Activated T-cell treated with anti-CD3 and anti-CD28 coated beads, Interleukin-2, amount 50 U/mL, for 24 hours (primary cell): ENCODE results near the gene RACK1.

ENCODE experiments used
- DNase-seq: peaks from one replicate; pipeline ENCODE4 v3.0.0-alpha.2; 2020
- H3K27ac Mint-ChIP-seq: 2 replicates; pipeline ENCODE4 v1.8.0; 2020; ENCODE audit warnings: mild to moderate bottlenecking, mixed read lengths
- H3K27me3 Mint-ChIP-seq: 2 replicates; pipeline ENCODE4 v1.8.0; 2020; ENCODE audit warnings: mixed read lengths
- H3K36me3 Mint-ChIP-seq: 2 replicates; pipeline ENCODE4 v1.8.0; 2020; ENCODE audit warnings: low read depth, mixed read lengths
- H3K4me1 Mint-ChIP-seq: 2 replicates; pipeline ENCODE4 v1.8.0; 2020; ENCODE audit warnings: low read depth, mixed read lengths
- H3K4me3 Mint-ChIP-seq: 2 replicates; pipeline ENCODE4 v1.8.0; 2020; ENCODE audit warnings: mild to moderate bottlenecking, moderate library complexity, mixed read lengths
- H3K9me3 Mint-ChIP-seq: 2 replicates; pipeline ENCODE4 v1.8.0; 2020; ENCODE audit warnings: mixed read lengths

The RACK1 gene

DNA sequence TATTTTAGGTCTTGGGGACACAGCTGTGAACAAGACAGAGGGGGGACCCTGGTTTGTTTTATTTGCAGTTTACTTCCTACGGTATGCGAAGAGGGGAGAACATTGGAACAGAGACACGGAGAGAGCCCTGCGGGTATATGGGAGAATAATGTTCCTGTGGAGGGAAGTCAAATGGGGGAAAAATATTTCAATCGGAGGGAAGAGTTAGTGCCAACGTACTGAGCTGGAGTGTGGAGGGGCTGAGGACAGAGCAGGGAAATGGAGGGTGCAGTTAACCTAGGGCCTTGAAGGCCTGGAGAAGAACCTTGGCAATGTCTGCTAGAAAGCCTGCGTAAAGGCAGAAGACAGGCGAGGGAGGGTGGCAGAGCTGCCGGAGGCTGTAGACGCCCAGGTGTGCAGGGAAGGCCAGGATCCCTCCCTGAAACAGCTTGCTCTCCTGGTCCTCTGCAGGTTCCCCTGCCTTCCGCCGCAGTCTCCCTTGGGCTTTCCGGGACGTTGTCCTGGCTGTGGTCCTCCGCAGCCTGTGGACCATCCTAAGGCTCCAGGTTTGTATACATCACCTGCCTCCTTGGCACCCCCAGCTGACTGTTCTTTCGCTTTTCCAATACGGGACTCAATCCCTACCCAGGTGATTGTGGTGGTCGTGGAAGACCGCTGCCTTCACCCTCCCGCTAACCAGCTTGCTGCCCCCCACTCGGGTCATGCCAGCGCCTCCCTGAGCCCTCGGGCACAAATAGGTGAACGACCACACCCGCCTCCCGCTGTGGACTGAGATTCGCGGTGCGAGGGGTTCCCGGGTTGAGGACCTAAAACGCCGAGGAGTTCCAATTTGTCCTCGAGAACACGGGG lies 1.9 kb upstream of the RACK1 start:
- H3K36me3 Mint-ChIP-seq = peaks cover 80% of the 10 kb centered on the region
- peak overlapping the region; percentile 99 for H3K27ac Mint-ChIP-seq

GRCh38 chr5:181243018-181243563 lies 615 bp downstream of the RACK1 start:
- peaks cover 2% of the 10 kb centered on the region for H3K9me3 Mint-ChIP-seq
- H3K4me1 Mint-ChIP-seq = peaks cover 53% of the 10 kb centered on the region
- H3K4me3 Mint-ChIP-seq = peak overlapping the region; percentile 99
- no peaks in the 10 kb centered on the region for H3K27me3 Mint-ChIP-seq
- peaks cover 81% of the 10 kb centered on the region for H3K36me3 Mint-ChIP-seq
- no peak for DNase-seq
- H3K27ac Mint-ChIP-seq = peak overlapping the region; percentile 100

More for the DNA sequence above, 1.9 kb upstream of the RACK1 start:
- Mint-ChIP-seq H3K27me3 (no peaks in the 10 kb centered on the region), H3K9me3 (peaks cover 2% of the 10 kb centered on the region), H3K4me1 (peaks cover 61% of the 10 kb centered on the region), H3K4me3 (peak overlapping the region; percentile 99)
- DNase-seq = no peak

GRCh38 chr5:181242031-181242451 lies 1.7 kb downstream of the RACK1 start:
- peak overlapping the region; percentile 100 for H3K27ac Mint-ChIP-seq
- peaks cover 2% of the 10 kb centered on the region for H3K9me3 Mint-ChIP-seq
- peaks cover 55% of the 10 kb centered on the region for H3K4me1 Mint-ChIP-seq
- no peaks in the 10 kb centered on the region for H3K27me3 Mint-ChIP-seq
- no peak for DNase-seq
- peaks cover 81% of the 10 kb centered on the region for H3K36me3 Mint-ChIP-seq
- peak overlapping the region; percentile 99 for H3K4me3 Mint-ChIP-seq

- Mint-ChIP-seq H3K36me3 (peaks cover 84% of the 10 kb centered on the region), H3K4me3 (peak overlapping the region; percentile 99), H3K27me3 (no peaks in the 10 kb centered on the region), H3K9me3 (peaks cover 2% of the 10 kb centered on the region), H3K27ac (peak overlapping the region; percentile 100), H3K4me1 (peaks cover 55% of the 10 kb centered on the region)
- DNase-seq = no peak
These were observed 2.2 kb downstream of the RACK1 start for GRCh38 chr5:181241393-181241975.

DNA sequence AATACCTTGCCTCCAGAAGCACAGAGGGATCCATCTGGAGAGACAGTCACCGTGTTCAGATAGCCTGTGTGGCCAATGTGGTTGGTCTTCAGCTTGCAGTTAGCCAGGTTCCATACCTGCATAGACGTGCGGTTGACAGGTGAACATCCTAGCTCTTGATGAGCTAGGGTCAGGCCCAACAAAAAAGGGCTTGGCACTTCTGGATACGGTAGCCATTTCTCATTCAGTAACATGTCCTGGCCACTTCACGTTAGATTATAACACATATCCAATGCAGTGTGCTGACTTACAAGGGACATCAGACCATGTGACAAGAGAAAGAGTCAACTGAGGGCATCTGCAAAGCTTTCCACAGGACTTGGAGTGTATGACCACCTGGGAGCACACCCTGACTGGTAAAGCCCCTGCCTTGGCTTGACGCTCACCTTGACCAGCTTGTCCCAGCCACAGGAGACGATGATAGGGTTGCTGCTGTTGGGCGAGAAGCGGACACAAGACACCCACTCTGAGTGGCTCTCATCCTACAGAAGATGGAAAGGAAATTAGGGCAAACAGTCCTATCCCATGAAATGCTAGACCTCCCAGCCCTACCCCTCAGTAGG lies 4.5 kb downstream of the RACK1 start:
- Mint-ChIP-seq H3K4me3 (peak overlapping the region; percentile 69), H3K9me3 (peaks cover 2% of the 10 kb centered on the region), H3K4me1 (peaks cover 44% of the 10 kb centered on the region), H3K27me3 (no peaks in the 10 kb centered on the region), H3K27ac (peak overlapping the region; percentile 100), H3K36me3 (peaks cover 96% of the 10 kb centered on the region)
- DNase-seq = no peak

GRCh38 chr5:181237729-181238385 lies 5.8 kb downstream of the RACK1 start:
- H3K36me3 Mint-ChIP-seq = peaks cover 95% of the 10 kb centered on the region
- peaks cover 43% of the 10 kb centered on the region for H3K4me1 Mint-ChIP-seq
- peak overlapping the region; percentile 100 for H3K27ac Mint-ChIP-seq
- no peaks in the 10 kb centered on the region for H3K27me3 Mint-ChIP-seq
- H3K9me3 Mint-ChIP-seq = peaks cover 2% of the 10 kb centered on the region
- DNase-seq = no peak
- peak overlapping the region; percentile 44 for H3K4me3 Mint-ChIP-seq

GRCh38 chr5:181236954-181237641 lies 6.6 kb downstream of the RACK1 start:
- H3K36me3 Mint-ChIP-seq = peaks cover 92% of the 10 kb centered on the region
- H3K4me3 Mint-ChIP-seq = no peak overlapping the region
- H3K27me3 Mint-ChIP-seq = no peaks in the 10 kb centered on the region
- peaks cover 2% of the 10 kb centered on the region for H3K9me3 Mint-ChIP-seq
- DNase-seq = no peak
- peaks cover 42% of the 10 kb centered on the region for H3K4me1 Mint-ChIP-seq
- peak overlapping the region; percentile 100 for H3K27ac Mint-ChIP-seq

- Mint-ChIP-seq H3K4me3 (peak overlapping the region; percentile 15), H3K4me1 (peaks cover 35% of the 10 kb centered on the region), H3K36me3 (peaks cover 92% of the 10 kb centered on the region), H3K27ac (peak overlapping the region; percentile 100), H3K27me3 (no peaks in the 10 kb centered on the region), H3K9me3 (peaks cover 1% of the 10 kb centered on the region)
- DNase-seq = no peak
These were observed 7.2 kb downstream of the RACK1 start for GRCh38 chr5:181236471-181236870.

DNA sequence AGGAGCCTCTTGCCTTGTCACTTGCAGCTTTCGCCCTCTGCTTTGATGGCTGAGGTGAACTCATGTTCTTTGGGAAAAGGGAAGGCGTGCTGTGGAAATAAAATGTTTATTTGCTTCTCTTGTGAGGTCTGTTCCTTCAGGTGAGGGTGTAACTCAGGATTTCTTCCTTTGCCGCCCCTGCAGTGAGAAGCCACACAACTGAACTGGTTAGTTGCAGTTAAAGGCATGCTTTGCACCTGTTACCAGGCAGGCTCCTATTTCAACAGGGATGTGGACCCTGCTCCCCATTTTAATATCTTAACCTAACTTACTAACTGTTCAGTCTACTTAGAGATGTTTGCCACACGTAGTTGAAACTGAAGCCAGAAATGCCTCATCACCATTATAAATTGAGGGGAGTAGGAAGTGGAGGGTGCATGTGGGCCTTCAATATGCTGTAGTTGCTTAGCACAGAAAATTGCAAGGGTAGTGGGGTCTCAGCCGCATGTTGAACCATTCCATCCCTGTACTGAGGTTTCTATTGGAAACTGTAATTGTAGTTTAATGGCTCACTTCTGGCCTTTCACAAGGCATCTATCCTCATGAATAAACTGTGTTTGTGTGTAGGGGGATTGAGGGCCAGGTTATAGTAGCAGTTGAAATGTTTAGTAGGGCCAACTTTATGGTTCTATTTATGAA lies 7.9 kb downstream of the RACK1 start:
- no peak for DNase-seq
- H3K27ac Mint-ChIP-seq = peak overlapping the region; percentile 100
- peaks cover 32% of the 10 kb centered on the region for H3K4me1 Mint-ChIP-seq
- H3K36me3 Mint-ChIP-seq = peaks cover 92% of the 10 kb centered on the region
- H3K4me3 Mint-ChIP-seq = no peak overlapping the region
- no peaks in the 10 kb centered on the region for H3K9me3 Mint-ChIP-seq
- no peaks in the 10 kb centered on the region for H3K27me3 Mint-ChIP-seq

GRCh38 chr5:181235323-181235688 lies 8.4 kb downstream of the RACK1 start:
- peaks cover 92% of the 10 kb centered on the region for H3K36me3 Mint-ChIP-seq
- H3K27ac Mint-ChIP-seq = peak overlapping the region; percentile 100
- H3K4me3 Mint-ChIP-seq = no peak overlapping the region
- no peaks in the 10 kb centered on the region for H3K9me3 Mint-ChIP-seq
- peaks cover 32% of the 10 kb centered on the region for H3K4me1 Mint-ChIP-seq
- H3K27me3 Mint-ChIP-seq = no peaks in the 10 kb centered on the region
- DNase-seq = no peak

- peaks cover 91% of the 10 kb centered on the region for H3K36me3 Mint-ChIP-seq
- no peak for DNase-seq
- H3K4me1 Mint-ChIP-seq = peaks cover 34% of the 10 kb centered on the region
- H3K27ac Mint-ChIP-seq = peak overlapping the region; percentile 100
- no peaks in the 10 kb centered on the region for H3K27me3 Mint-ChIP-seq
- H3K9me3 Mint-ChIP-seq = no peaks in the 10 kb centered on the region
- no peak overlapping the region for H3K4me3 Mint-ChIP-seq
These were observed 9.0 kb downstream of the RACK1 start for GRCh38 chr5:181234455-181235306.

DNA sequence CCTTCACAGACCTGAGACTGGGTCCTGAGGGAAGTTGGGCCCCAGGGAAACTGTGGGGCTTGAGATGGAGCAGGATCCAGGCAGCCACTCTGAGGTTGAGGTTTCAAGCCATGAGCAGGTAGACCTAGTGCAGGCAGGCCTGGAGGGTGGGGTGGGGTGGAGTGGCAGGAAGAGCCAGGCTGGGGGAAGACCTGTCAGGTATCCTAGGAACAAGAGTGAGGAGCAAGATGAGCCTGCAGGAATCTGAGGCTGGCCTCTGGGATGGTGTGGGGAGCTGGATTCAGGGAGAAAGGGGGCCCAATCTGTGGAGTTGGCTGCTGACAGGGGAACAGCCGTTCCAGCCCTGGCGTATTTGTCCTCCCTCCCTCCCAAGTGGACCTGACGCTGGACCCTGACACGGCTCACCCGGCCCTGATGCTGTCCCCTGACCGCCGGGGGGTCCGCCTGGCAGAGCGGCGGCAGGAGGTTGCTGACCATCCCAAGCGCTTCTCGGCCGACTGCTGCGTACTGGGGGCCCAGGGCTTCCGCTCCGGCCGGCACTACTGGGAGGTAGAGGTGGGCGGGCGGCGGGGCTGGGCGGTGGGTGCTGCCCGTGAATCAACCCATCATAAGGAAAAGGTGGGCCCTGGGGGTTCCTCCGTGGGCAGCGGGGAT lies 9.8 kb downstream of the RACK1 start:
- peak overlapping the region; percentile 66 for H3K27ac Mint-ChIP-seq
- no peaks in the 10 kb centered on the region for H3K9me3 Mint-ChIP-seq
- H3K4me1 Mint-ChIP-seq = peaks cover 35% of the 10 kb centered on the region
- no peak for DNase-seq
- peaks cover 91% of the 10 kb centered on the region for H3K36me3 Mint-ChIP-seq
- no peak overlapping the region for H3K4me3 Mint-ChIP-seq
- H3K27me3 Mint-ChIP-seq = no peaks in the 10 kb centered on the region
